GM23338 (cell line): Measurements from ENCODE around the gene LZTS3. TPM values are rescaled to one million over a fixed set of nuclear protein-coding genes. Genes with fewer than 3 reads are reported as not detected.

Experiments used
- ATAC-seq: fragments of 200-7000 bp; cut with Tn5 transposase; 3 replicates; pipeline ENCODE4 v1.9.1; 2020
- DNase-seq: peaks from one replicate; pipeline ENCODE4 v3.0.0-alpha.2; 2015; ENCODE audit warnings: low spot score
- H2AFZ ChIP-seq: fragments of 200-600 bp; sonication (generic); 2 replicates; pipeline ENCODE4 v1.8.0; 2016; ENCODE audit warnings: antibody characterized with exemption, mild to moderate bottlenecking, moderate library complexity
- H3F3A ChIP-seq: fragments of 200-600 bp; sonication (generic); replicated peaks from 2 replicates; pipeline ENCODE4 v1.8.0; 2017; ENCODE audit warnings: antibody characterized with exemption, mixed run types, low read depth
- H3K27ac ChIP-seq: fragments of 200-600 bp; sonication (generic); 2 replicates; pipeline ENCODE4 v1.6.1; 2016; ENCODE audit warnings: low read depth
- H3K27me3 ChIP-seq: fragments of 200-600 bp; sonication (generic); 2 replicates; pipeline ENCODE4 v1.8.0; 2016; ENCODE audit warnings: mild to moderate bottlenecking, mixed run types, moderate library complexity; ENCODE audit not compliant: insufficient read depth
- H3K36me3 ChIP-seq: fragments of 200-600 bp; sonication (generic); 2 replicates; pipeline ENCODE4 v1.8.0; 2016; ENCODE audit warnings: mild to moderate bottlenecking; ENCODE audit not compliant: insufficient read depth
- H3K4me1 ChIP-seq: fragments of 200-600 bp; sonication (generic); 2 replicates; pipeline ENCODE4 v1.8.0; 2016; ENCODE audit warnings: mild to moderate bottlenecking, moderate library complexity; ENCODE audit not compliant: insufficient read depth
- H3K4me2 ChIP-seq: fragments of 200-600 bp; sonication (generic); 2 replicates; pipeline ENCODE4 v1.7.1; 2017; ENCODE audit warnings: mixed run types
- H3K4me3 ChIP-seq: fragments of 200-600 bp; sonication (generic); 2 replicates; pipeline ENCODE4 v1.6.1; 2016; ENCODE audit warnings: mixed run types
- H3K79me2 ChIP-seq: fragments of 200-600 bp; sonication (generic); replicated peaks from 2 replicates; pipeline ENCODE4 v1.8.0; 2017; ENCODE audit warnings: mild to moderate bottlenecking; ENCODE audit not compliant: insufficient read depth
- H3K9me2 ChIP-seq: fragments of 200-600 bp; sonication (generic); 2 replicates; pipeline ENCODE4 v1.8.0; 2017; ENCODE audit not compliant: insufficient read depth
- H4K20me1 ChIP-seq: fragments of 200-600 bp; sonication (generic); replicated peaks from 2 replicates; pipeline ENCODE4 v1.8.0; 2017; ENCODE audit warnings: mild to moderate bottlenecking; ENCODE audit not compliant: insufficient read depth
- H3K27ac Mint-ChIP-seq: 2 replicates; pipeline ENCODE4 v1.8.0; 2020; ENCODE audit warnings: inconsistent platforms, mild to moderate bottlenecking, moderate library complexity, mixed read lengths
- H3K27me3 Mint-ChIP-seq: 3 replicates; pipeline ENCODE4 v1.8.0; 2022; ENCODE audit warnings: low read depth, mild to moderate bottlenecking, moderate library complexity, mixed read lengths, inconsistent platforms; ENCODE audit not compliant: insufficient read depth, poor library complexity
- H3K36me3 Mint-ChIP-seq: 3 replicates; pipeline ENCODE4 v1.8.0; 2021; ENCODE audit warnings: low read depth, mild to moderate bottlenecking, inconsistent platforms, moderate library complexity, mixed read lengths
- H3K4me1 Mint-ChIP-seq: 3 replicates; pipeline ENCODE4 v1.8.0; 2020; ENCODE audit warnings: mild to moderate bottlenecking, inconsistent platforms, mixed read lengths
- H3K4me3 Mint-ChIP-seq: 3 replicates; pipeline ENCODE4 v1.8.0; 2021; ENCODE audit warnings: moderate library complexity, mild to moderate bottlenecking, inconsistent platforms, mixed read lengths
- H3K9me3 Mint-ChIP-seq: 3 replicates; pipeline ENCODE4 v1.8.0; 2020; ENCODE audit warnings: moderate library complexity, mild to moderate bottlenecking, inconsistent platforms, mixed read lengths
- CREB1 ChIP-seq: fragments of 250-450 bp; sonication (Bioruptor Pico); IDR thresholded peaks from 2 replicates; pipeline ENCODE4 v1.5.0; 2020; ENCODE audit warnings: low read depth, mild to moderate bottlenecking, moderate library complexity
- EZH2 ChIP-seq: fragments of 200-600 bp; sonication (generic); IDR thresholded peaks from one replicate; pipeline ENCODE4 v1.8.0; 2017; ENCODE audit warnings: antibody characterized with exemption, mild to moderate bottlenecking, low read depth; ENCODE audit not compliant: unreplicated experiment
- JUNB ChIP-seq: IDR thresholded peaks from one replicate; pipeline ENCODE4 v1.6.1; 2016; ENCODE audit warnings: antibody characterized with exemption; ENCODE audit not compliant: unreplicated experiment
- POLR2AphosphoS5 ChIP-seq: IDR thresholded peaks from 2 replicates; pipeline ENCODE4 v1.6.1; 2016; ENCODE audit warnings: antibody characterized with exemption, low read depth
- STAT1 ChIP-seq: IDR thresholded peaks from one replicate; pipeline ENCODE4 v1.6.1; 2016; ENCODE audit warnings: antibody characterized with exemption; ENCODE audit not compliant: unreplicated experiment
- ZNF114 ChIP-seq: fragments of 250-450 bp; sonication (Bioruptor Pico); IDR thresholded peaks from 2 replicates; pipeline ENCODE4 v1.5.0; 2020; ENCODE audit warnings: mild to moderate bottlenecking, moderate library complexity
- ZNF331 ChIP-seq: fragments of 250-450 bp; sonication (Bioruptor Pico); IDR thresholded peaks from 2 replicates; pipeline ENCODE4 v1.5.0; 2020; ENCODE audit warnings: low read depth, mild to moderate bottlenecking, moderate library complexity
- polyA plus RNA-seq: library from polyadenylated mRNA; unstranded; fragments of >200 nt; fragmentation: Nextera tagmentation; extraction: Ambion mirVana; gene quantifications from 2 replicates; pipeline ENCODE4 v1.2.1, GENCODE V29; 2016
- total RNA-seq: library from RNA; depleted of rRNA; stranded (reverse); fragments of >200 nt; shearing (Covaris generic); gene quantifications from 2 replicates; pipeline ENCODE4 v1.2.3, GENCODE V29; 2014
- TF ChIP-seq, protein P1 (sequence below): fragments of 250-450 bp; sonication (Bioruptor Pico); IDR thresholded peaks from 2 replicates; pipeline ENCODE4 v1.5.0; 2020; ENCODE audit warnings: mild to moderate bottlenecking, moderate library complexity
- TF ChIP-seq, protein P2 (sequence below): IDR thresholded peaks from one replicate; pipeline ENCODE4 v1.6.1; 2018; ENCODE audit warnings: antibody characterized with exemption; ENCODE audit not compliant: unreplicated experiment
- TF ChIP-seq, protein P3 (sequence below), 2 experiments: fragments of 200-600 bp in 1 of 2; sonication (generic) in 1 of 2; conservative IDR thresholded peaks; 2 replicates each; pipeline versions ENCODE4 v1.5.1 to v1.6.1; 2016 to 2017; ENCODE audit warnings: antibody characterized with exemption in 2 of 2, low read depth in 2 of 2, mild to moderate bottlenecking in 2 of 2, moderate library complexity in 1 of 2

Gene LZTS3
- total and polyA plus RNA-seq, 2 experiments from 2014 or later, result 9.7 to 40.7 TPM

DNA sequence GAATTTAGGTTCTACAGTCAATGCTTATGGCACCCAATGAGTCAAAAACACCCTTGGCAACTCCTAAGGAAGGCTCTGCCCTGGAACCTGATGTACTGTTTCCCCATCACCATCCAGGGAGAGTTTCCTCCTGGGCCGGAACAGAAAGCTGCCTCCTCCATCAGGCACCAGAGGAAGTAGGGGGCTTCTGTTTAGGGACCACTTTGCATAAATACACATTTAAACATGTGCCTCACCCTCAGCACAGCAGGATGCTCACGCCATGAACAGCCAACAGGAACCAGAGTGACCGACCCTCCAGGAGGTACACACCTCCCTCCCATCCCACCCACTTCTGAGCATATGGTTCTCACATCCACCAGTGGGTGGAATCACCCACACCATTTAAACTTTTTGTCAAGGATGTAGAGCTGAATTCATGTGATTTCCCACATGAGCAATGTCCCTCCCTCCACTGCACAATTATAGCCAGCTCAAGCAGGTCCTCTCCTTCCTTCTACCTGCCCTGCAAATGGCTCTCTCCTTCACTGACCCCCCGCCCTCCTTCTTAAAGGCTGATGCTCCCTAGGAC lies 16.3 kb upstream of the LZTS3 start:
- no peak overlapping the region for H3K27ac ChIP-seq
- H3K36me3 Mint-ChIP-seq, result peaks cover 45% of the 10 kb centered on the region
- ATAC-seq (no peak), DNase-seq (no peak)
- H4K20me1 ChIP-seq, result no peaks in the 10 kb centered on the region; the same call in 1 of the 2 replicates
- no peak overlapping the region for H2AFZ ChIP-seq
- no peaks in the 10 kb centered on the region for H3K9me3 Mint-ChIP-seq
- H3K79me2 ChIP-seq, result no peaks in the 10 kb centered on the region
- H3K4me1 Mint-ChIP-seq, result peaks cover 11% of the 10 kb centered on the region
- no peak overlapping the region for H3K4me3 Mint-ChIP-seq
- H3K4me3 ChIP-seq, result no peak overlapping the region
- TF ChIP-seq, protein P1, sequence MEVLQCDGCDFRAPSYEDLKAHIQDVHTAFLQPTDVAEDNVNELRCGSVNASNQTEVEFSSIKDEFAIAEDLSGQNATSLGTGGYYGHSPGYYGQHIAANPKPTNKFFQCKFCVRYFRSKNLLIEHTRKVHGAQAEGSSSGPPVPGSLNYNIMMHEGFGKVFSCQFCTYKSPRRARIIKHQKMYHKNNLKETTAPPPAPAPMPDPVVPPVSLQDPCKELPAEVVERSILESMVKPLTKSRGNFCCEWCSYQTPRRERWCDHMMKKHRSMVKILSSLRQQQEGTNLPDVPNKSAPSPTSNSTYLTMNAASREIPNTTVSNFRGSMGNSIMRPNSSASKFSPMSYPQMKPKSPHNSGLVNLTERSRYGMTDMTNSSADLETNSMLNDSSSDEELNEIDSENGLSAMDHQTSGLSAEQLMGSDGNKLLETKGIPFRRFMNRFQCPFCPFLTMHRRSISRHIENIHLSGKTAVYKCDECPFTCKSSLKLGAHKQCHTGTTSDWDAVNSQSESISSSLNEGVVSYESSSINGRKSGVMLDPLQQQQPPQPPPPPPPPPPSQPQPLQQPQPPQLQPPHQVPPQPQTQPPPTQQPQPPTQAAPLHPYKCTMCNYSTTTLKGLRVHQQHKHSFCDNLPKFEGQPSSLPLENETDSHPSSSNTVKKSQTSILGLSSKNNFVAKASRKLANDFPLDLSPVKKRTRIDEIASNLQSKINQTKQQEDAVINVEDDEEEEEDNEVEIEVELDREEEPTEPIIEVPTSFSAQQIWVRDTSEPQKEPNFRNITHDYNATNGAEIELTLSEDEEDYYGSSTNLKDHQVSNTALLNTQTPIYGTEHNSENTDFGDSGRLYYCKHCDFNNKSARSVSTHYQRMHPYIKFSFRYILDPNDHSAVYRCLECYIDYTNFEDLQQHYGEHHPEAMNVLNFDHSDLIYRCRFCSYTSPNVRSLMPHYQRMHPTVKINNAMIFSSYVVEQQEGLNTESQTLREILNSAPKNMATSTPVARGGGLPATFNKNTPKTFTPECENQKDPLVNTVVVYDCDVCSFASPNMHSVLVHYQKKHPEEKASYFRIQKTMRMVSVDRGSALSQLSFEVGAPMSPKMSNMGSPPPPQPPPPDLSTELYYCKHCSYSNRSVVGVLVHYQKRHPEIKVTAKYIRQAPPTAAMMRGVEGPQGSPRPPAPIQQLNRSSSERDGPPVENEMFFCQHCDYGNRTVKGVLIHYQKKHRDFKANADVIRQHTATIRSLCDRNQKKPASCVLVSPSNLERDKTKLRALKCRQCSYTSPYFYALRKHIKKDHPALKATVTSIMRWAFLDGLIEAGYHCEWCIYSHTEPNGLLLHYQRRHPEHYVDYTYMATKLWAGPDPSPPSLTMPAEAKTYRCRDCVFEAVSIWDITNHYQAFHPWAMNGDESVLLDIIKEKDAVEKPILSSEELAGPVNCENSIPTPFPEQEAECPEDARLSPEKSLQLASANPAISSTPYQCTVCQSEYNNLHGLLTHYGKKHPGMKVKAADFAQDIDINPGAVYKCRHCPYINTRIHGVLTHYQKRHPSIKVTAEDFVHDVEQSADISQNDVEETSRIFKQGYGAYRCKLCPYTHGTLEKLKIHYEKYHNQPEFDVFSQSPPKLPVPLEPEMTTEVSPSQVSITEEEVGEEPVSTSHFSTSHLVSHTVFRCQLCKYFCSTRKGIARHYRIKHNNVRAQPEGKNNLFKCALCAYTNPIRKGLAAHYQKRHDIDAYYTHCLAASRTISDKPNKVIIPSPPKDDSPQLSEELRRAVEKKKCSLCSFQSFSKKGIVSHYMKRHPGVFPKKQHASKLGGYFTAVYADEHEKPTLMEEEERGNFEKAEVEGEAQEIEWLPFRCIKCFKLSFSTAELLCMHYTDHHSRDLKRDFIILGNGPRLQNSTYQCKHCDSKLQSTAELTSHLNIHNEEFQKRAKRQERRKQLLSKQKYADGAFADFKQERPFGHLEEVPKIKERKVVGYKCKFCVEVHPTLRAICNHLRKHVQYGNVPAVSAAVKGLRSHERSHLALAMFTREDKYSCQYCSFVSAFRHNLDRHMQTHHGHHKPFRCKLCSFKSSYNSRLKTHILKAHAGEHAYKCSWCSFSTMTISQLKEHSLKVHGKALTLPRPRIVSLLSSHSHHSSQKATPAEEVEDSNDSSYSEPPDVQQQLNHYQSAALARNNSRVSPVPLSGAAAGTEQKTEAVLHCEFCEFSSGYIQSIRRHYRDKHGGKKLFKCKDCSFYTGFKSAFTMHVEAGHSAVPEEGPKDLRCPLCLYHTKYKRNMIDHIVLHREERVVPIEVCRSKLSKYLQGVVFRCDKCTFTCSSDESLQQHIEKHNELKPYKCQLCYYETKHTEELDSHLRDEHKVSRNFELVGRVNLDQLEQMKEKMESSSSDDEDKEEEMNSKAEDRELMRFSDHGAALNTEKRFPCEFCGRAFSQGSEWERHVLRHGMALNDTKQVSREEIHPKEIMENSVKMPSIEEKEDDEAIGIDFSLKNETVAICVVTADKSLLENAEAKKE, result no peak
- no peak for TF ChIP-seq ZNF114 (CRISPR knock-in tag)
- no peak for TF ChIP-seq JUNB
- TF ChIP-seq EZH2, result no peak
- no peak for TF ChIP-seq ZNF331 (CRISPR knock-in tag)
- no peak for TF ChIP-seq POLR2AphosphoS5
- TF ChIP-seq, protein P2, sequence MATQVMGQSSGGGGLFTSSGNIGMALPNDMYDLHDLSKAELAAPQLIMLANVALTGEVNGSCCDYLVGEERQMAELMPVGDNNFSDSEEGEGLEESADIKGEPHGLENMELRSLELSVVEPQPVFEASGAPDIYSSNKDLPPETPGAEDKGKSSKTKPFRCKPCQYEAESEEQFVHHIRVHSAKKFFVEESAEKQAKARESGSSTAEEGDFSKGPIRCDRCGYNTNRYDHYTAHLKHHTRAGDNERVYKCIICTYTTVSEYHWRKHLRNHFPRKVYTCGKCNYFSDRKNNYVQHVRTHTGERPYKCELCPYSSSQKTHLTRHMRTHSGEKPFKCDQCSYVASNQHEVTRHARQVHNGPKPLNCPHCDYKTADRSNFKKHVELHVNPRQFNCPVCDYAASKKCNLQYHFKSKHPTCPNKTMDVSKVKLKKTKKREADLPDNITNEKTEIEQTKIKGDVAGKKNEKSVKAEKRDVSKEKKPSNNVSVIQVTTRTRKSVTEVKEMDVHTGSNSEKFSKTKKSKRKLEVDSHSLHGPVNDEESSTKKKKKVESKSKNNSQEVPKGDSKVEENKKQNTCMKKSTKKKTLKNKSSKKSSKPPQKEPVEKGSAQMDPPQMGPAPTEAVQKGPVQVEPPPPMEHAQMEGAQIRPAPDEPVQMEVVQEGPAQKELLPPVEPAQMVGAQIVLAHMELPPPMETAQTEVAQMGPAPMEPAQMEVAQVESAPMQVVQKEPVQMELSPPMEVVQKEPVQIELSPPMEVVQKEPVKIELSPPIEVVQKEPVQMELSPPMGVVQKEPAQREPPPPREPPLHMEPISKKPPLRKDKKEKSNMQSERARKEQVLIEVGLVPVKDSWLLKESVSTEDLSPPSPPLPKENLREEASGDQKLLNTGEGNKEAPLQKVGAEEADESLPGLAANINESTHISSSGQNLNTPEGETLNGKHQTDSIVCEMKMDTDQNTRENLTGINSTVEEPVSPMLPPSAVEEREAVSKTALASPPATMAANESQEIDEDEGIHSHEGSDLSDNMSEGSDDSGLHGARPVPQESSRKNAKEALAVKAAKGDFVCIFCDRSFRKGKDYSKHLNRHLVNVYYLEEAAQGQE, result no peak
- no peak for TF ChIP-seq STAT1
- no peak for TF ChIP-seq CREB1 (CRISPR knock-in tag)
- TF ChIP-seq, protein P3, sequence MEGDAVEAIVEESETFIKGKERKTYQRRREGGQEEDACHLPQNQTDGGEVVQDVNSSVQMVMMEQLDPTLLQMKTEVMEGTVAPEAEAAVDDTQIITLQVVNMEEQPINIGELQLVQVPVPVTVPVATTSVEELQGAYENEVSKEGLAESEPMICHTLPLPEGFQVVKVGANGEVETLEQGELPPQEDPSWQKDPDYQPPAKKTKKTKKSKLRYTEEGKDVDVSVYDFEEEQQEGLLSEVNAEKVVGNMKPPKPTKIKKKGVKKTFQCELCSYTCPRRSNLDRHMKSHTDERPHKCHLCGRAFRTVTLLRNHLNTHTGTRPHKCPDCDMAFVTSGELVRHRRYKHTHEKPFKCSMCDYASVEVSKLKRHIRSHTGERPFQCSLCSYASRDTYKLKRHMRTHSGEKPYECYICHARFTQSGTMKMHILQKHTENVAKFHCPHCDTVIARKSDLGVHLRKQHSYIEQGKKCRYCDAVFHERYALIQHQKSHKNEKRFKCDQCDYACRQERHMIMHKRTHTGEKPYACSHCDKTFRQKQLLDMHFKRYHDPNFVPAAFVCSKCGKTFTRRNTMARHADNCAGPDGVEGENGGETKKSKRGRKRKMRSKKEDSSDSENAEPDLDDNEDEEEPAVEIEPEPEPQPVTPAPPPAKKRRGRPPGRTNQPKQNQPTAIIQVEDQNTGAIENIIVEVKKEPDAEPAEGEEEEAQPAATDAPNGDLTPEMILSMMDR (conservative IDR thresholded peaks at IDR 0.05; ENCODE audit: low read depth in 2 of 2), result no peak
- H3F3A ChIP-seq, result no peaks in the 10 kb centered on the region
- no peaks in the 10 kb centered on the region for H3K9me2 ChIP-seq
- peaks cover 8% of the 10 kb centered on the region; the same call in 1 of the 2 replicates for H3K36me3 ChIP-seq
- H3K4me1 ChIP-seq, result no peaks in the 10 kb centered on the region
- H3K27ac Mint-ChIP-seq, result no peak overlapping the region
- H3K27me3 Mint-ChIP-seq, result peaks cover 11% of the 10 kb centered on the region
- H3K4me2 ChIP-seq, result no peak overlapping the region
- no peaks in the 10 kb centered on the region for H3K27me3 ChIP-seq
